SK-N-MC (cell line): ENCODE results near the gene MRPL21.

ENCODE experiments used
- DNase-seq: peaks from one replicate; pipeline ENCODE4 v3.0.0-alpha.2; 2011; ENCODE audit warnings: low read depth, low spot score
- H3K27ac ChIP-seq: fragments of 200-600 bp; sonication (generic); 2 replicates; pipeline ENCODE4 v1.5.1; 2016; ENCODE audit warnings: mixed run types
- H3K36me3 ChIP-seq: fragments of 200-600 bp; sonication (generic); 2 replicates; pipeline ENCODE4 v1.6.1; 2017; ENCODE audit warnings: antibody characterized with exemption, low read length, mixed read lengths; ENCODE audit not compliant: insufficient read depth
- H3K4me3 ChIP-seq: fragments of 200-600 bp; sonication (generic); 2 replicates; pipeline ENCODE4 v1.5.1; 2016
- H3K9ac ChIP-seq: fragments of 200-600 bp; sonication (generic); 2 replicates; pipeline ENCODE4 v1.8.0; 2017; ENCODE audit warnings: mixed run types, mixed read lengths; ENCODE audit not compliant: insufficient read length
- H3K9me3 ChIP-seq: fragments of 200-600 bp; sonication (generic); 2 replicates; pipeline ENCODE4 v1.6.1; 2017; ENCODE audit warnings: low read depth, mild to moderate bottlenecking, antibody characterized with exemption, low read length, moderate library complexity, mixed read lengths
- EZH2 ChIP-seq: fragments of 200-600 bp; sonication (generic); IDR thresholded peaks from one replicate; pipeline ENCODE4 v1.6.1; 2017; ENCODE audit warnings: antibody characterized with exemption
- FOXP2 ChIP-seq: optimal IDR thresholded peaks from 2 replicates; pipeline ENCODE3; 2011; ENCODE audit warnings: mild to moderate bottlenecking, moderate library complexity; ENCODE audit not compliant: insufficient read depth; ENCODE audit errors: extremely low read length, control extremely low read depth
- POLR2AphosphoS5 ChIP-seq: IDR thresholded peaks from 2 replicates; pipeline ENCODE4 v1.6.1; 2012; ENCODE audit warnings: mild to moderate bottlenecking, low read depth, low read length, borderline replicate concordance

Gene MRPL21

GRCh38 chr11:68843703-68844312, 59.8 kb downstream of the MRPL21 start:
- Histone ChIP-seq H3K9me3 (no peaks in the 10 kb centered on the region), H3K36me3 (no peaks in the 10 kb centered on the region), H3K27ac (peak overlapping the region; percentile 90), H3K9ac (peak overlapping the region; percentile 57), H3K4me3 (peak overlapping the region; percentile 77)
- DNase-seq, result no peak
- TF ChIP-seq EZH2 (no peak), POLR2AphosphoS5 (no peak; the same call in 1 of the 2 replicates), FOXP2 (no peak)

DNA sequence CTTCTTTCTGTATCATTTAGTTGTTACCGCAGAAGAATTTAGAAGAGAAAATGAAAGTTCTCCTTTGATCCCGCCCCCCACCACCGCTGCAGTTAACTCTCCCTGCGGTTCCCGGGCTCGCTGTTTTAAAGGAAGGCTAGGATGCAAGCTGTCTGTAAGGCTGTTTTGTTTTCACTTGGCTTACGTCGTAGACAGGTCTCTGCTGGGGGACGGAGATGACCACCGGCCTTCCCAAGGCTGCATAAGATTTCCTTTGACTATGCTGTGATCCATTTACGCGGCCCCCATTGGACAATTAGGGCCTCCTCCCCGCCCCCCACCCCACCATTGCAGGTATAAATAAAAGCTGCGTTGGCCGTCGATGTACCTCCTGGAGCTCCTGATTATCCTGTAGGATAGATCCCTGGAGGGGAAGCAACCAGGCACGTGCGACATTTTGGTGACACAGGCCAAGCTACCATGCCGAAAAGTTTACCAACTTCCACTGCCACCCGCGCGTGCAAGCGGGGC, 60.5 kb downstream of the MRPL21 start:
- H3K27ac ChIP-seq, result peak overlapping the region; percentile 90
- no peaks in the 10 kb centered on the region for H3K9me3 ChIP-seq
- H3K9ac ChIP-seq, result peak overlapping the region; percentile 57
- no peak for DNase-seq
- H3K36me3 ChIP-seq, result peaks cover under 1% of the 10 kb centered on the region; the same call in 1 of the 2 replicates
- TF ChIP-seq EZH2 (no peak), FOXP2 (no peak), POLR2AphosphoS5 (no peak)
- H3K4me3 ChIP-seq, result peak overlapping the region; percentile 77

DNA sequence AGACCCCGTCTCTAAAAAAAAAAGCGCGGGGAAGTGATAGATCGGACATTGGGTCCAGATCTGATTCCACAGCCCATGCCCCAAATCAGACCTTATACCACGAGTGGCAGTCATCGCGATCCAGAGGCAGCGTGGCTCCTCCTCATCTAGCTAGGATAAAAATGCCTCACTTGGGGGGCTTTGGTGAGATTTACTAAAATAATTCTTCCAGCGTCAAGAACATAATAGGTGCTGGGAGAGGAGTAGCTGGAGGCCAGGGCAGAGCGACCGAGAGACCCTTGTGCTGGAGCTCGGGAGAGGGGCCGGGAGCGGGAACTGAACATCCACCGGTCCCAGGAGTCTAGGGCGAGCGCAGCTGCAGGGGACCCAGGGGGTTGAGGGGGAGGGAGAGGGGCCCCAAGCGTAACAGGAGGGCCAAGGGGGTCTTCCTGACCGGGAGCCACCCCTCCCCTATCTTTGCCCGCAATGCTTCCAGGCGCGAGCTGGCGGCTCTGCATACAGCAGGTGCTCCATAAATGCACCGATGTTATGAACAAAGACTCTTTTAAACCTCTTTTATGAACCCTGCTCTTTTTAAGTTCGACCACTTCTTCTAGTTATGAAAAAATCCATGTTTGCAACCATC, 61.1 kb downstream of the MRPL21 start:
- peak overlapping the region; percentile 77 for H3K4me3 ChIP-seq
- peak overlapping the region; percentile 90 for H3K27ac ChIP-seq
- H3K36me3 ChIP-seq, result peaks cover 3% of the 10 kb centered on the region; the same call in 1 of the 2 replicates
- TF ChIP-seq POLR2AphosphoS5 (no peak), EZH2 (no peak), FOXP2 (no peak)
- H3K9ac ChIP-seq, result no peak overlapping the region
- H3K9me3 ChIP-seq, result no peaks in the 10 kb centered on the region
- no peak for DNase-seq

- Histone ChIP-seq H3K4me3 (peak within 1 kb of the TSS; percentile 81), H3K27ac (peak within 1 kb of the TSS; percentile 90), H3K9ac (peak within 1 kb of the TSS; percentile 78), H3K36me3 (peaks cover 6% of the 10 kb centered on the region; the same call in 1 of the 2 replicates), H3K9me3 (no peaks in the 10 kb centered on the region)
- TF ChIP-seq EZH2 (no peak), POLR2AphosphoS5 (no peak), FOXP2 (no peak)
- no peak for DNase-seq
These were observed 61.8 kb downstream of the MRPL21 start, which contains the start of gene CPT1A for GRCh38 chr11:68841718-68842426. TSS of gene CPT1A (minus strand) at chr11:68841916. CDS start at chr11:68815474, 26,442 bp downstream.
